ENCODE results near the gene DPP6.
"Not testable (repeated sequence)": the region's sequence is repeated elsewhere in the genome, so short reads cannot be mapped to it uniquely, and the experiment has no call there.

DNA sequence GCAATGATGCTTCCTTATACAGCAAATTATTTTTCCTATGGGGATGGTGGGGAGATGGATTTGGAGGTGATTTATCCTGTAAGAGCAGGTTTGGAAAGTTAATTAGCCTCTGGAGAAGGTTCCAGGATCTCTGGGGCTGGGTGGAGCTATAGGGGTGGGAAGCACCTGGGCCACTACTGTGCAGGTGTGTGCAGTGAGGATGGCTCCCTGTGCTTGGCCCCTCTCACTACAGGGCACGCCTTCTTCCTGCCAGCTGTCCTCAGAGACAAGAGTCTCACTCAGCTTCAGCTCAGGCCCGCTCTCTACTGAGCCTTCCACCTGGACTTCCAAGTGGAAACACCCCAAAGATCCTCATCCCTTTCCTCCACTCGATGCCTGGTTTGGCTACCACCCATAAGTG lies 111.4 kb downstream of the DPP6 start:
- TF ChIP-seq JUNB (IDR thresholded peaks at IDR 0.05; ENCODE audit: unreplicated experiment); CREB1 (CRISPR knock-in tag; IDR thresholded peaks at IDR 0.05; ENCODE audit: low read depth); POLR2AphosphoS5 (IDR thresholded peaks at IDR 0.05; ENCODE audit: low read depth); EZH2phosphoT487 (IDR thresholded peaks at IDR 0.05; ENCODE audit: unreplicated experiment); EZH2 (IDR thresholded peaks at IDR 0.05; ENCODE audit: low read depth, unreplicated experiment); NANOG (IDR thresholded peaks at IDR 0.05; ENCODE audit: borderline replicate concordance); ZNF114 (CRISPR knock-in tag; IDR thresholded peaks at IDR 0.05); STAT1 (IDR thresholded peaks at IDR 0.05; ENCODE audit: unreplicated experiment); ZNF331 (CRISPR knock-in tag; IDR thresholded peaks at IDR 0.05; ENCODE audit: low read depth): not testable (repeated sequence)
- TF ChIP-seq, protein P1, sequence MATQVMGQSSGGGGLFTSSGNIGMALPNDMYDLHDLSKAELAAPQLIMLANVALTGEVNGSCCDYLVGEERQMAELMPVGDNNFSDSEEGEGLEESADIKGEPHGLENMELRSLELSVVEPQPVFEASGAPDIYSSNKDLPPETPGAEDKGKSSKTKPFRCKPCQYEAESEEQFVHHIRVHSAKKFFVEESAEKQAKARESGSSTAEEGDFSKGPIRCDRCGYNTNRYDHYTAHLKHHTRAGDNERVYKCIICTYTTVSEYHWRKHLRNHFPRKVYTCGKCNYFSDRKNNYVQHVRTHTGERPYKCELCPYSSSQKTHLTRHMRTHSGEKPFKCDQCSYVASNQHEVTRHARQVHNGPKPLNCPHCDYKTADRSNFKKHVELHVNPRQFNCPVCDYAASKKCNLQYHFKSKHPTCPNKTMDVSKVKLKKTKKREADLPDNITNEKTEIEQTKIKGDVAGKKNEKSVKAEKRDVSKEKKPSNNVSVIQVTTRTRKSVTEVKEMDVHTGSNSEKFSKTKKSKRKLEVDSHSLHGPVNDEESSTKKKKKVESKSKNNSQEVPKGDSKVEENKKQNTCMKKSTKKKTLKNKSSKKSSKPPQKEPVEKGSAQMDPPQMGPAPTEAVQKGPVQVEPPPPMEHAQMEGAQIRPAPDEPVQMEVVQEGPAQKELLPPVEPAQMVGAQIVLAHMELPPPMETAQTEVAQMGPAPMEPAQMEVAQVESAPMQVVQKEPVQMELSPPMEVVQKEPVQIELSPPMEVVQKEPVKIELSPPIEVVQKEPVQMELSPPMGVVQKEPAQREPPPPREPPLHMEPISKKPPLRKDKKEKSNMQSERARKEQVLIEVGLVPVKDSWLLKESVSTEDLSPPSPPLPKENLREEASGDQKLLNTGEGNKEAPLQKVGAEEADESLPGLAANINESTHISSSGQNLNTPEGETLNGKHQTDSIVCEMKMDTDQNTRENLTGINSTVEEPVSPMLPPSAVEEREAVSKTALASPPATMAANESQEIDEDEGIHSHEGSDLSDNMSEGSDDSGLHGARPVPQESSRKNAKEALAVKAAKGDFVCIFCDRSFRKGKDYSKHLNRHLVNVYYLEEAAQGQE (IDR thresholded peaks at IDR 0.05; ENCODE audit: unreplicated experiment): not testable (repeated sequence)
- TF ChIP-seq, protein P2, sequence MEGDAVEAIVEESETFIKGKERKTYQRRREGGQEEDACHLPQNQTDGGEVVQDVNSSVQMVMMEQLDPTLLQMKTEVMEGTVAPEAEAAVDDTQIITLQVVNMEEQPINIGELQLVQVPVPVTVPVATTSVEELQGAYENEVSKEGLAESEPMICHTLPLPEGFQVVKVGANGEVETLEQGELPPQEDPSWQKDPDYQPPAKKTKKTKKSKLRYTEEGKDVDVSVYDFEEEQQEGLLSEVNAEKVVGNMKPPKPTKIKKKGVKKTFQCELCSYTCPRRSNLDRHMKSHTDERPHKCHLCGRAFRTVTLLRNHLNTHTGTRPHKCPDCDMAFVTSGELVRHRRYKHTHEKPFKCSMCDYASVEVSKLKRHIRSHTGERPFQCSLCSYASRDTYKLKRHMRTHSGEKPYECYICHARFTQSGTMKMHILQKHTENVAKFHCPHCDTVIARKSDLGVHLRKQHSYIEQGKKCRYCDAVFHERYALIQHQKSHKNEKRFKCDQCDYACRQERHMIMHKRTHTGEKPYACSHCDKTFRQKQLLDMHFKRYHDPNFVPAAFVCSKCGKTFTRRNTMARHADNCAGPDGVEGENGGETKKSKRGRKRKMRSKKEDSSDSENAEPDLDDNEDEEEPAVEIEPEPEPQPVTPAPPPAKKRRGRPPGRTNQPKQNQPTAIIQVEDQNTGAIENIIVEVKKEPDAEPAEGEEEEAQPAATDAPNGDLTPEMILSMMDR (conservative IDR thresholded peaks at IDR 0.05; ENCODE audit: low read depth in 2 of 2): not testable (repeated sequence)
- TF ChIP-seq, protein P3, sequence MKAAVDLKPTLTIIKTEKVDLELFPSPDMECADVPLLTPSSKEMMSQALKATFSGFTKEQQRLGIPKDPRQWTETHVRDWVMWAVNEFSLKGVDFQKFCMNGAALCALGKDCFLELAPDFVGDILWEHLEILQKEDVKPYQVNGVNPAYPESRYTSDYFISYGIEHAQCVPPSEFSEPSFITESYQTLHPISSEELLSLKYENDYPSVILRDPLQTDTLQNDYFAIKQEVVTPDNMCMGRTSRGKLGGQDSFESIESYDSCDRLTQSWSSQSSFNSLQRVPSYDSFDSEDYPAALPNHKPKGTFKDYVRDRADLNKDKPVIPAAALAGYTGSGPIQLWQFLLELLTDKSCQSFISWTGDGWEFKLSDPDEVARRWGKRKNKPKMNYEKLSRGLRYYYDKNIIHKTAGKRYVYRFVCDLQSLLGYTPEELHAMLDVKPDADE (IDR thresholded peaks at IDR 0.05): not testable (repeated sequence)
- TF ChIP-seq, protein P4, sequence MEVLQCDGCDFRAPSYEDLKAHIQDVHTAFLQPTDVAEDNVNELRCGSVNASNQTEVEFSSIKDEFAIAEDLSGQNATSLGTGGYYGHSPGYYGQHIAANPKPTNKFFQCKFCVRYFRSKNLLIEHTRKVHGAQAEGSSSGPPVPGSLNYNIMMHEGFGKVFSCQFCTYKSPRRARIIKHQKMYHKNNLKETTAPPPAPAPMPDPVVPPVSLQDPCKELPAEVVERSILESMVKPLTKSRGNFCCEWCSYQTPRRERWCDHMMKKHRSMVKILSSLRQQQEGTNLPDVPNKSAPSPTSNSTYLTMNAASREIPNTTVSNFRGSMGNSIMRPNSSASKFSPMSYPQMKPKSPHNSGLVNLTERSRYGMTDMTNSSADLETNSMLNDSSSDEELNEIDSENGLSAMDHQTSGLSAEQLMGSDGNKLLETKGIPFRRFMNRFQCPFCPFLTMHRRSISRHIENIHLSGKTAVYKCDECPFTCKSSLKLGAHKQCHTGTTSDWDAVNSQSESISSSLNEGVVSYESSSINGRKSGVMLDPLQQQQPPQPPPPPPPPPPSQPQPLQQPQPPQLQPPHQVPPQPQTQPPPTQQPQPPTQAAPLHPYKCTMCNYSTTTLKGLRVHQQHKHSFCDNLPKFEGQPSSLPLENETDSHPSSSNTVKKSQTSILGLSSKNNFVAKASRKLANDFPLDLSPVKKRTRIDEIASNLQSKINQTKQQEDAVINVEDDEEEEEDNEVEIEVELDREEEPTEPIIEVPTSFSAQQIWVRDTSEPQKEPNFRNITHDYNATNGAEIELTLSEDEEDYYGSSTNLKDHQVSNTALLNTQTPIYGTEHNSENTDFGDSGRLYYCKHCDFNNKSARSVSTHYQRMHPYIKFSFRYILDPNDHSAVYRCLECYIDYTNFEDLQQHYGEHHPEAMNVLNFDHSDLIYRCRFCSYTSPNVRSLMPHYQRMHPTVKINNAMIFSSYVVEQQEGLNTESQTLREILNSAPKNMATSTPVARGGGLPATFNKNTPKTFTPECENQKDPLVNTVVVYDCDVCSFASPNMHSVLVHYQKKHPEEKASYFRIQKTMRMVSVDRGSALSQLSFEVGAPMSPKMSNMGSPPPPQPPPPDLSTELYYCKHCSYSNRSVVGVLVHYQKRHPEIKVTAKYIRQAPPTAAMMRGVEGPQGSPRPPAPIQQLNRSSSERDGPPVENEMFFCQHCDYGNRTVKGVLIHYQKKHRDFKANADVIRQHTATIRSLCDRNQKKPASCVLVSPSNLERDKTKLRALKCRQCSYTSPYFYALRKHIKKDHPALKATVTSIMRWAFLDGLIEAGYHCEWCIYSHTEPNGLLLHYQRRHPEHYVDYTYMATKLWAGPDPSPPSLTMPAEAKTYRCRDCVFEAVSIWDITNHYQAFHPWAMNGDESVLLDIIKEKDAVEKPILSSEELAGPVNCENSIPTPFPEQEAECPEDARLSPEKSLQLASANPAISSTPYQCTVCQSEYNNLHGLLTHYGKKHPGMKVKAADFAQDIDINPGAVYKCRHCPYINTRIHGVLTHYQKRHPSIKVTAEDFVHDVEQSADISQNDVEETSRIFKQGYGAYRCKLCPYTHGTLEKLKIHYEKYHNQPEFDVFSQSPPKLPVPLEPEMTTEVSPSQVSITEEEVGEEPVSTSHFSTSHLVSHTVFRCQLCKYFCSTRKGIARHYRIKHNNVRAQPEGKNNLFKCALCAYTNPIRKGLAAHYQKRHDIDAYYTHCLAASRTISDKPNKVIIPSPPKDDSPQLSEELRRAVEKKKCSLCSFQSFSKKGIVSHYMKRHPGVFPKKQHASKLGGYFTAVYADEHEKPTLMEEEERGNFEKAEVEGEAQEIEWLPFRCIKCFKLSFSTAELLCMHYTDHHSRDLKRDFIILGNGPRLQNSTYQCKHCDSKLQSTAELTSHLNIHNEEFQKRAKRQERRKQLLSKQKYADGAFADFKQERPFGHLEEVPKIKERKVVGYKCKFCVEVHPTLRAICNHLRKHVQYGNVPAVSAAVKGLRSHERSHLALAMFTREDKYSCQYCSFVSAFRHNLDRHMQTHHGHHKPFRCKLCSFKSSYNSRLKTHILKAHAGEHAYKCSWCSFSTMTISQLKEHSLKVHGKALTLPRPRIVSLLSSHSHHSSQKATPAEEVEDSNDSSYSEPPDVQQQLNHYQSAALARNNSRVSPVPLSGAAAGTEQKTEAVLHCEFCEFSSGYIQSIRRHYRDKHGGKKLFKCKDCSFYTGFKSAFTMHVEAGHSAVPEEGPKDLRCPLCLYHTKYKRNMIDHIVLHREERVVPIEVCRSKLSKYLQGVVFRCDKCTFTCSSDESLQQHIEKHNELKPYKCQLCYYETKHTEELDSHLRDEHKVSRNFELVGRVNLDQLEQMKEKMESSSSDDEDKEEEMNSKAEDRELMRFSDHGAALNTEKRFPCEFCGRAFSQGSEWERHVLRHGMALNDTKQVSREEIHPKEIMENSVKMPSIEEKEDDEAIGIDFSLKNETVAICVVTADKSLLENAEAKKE (CRISPR knock-in tag; IDR thresholded peaks at IDR 0.05): not testable (repeated sequence)
